Measurements from ENCODE around the gene GPATCH2L. TPM values are rescaled to one million over a fixed set of nuclear protein-coding genes. Genes with fewer than 3 reads are reported as not detected.

GPATCH2L gene
- polyA plus RNA-seq, 3 donors, result 10.6 to 28.3 (median 13.8) TPM

DNA sequence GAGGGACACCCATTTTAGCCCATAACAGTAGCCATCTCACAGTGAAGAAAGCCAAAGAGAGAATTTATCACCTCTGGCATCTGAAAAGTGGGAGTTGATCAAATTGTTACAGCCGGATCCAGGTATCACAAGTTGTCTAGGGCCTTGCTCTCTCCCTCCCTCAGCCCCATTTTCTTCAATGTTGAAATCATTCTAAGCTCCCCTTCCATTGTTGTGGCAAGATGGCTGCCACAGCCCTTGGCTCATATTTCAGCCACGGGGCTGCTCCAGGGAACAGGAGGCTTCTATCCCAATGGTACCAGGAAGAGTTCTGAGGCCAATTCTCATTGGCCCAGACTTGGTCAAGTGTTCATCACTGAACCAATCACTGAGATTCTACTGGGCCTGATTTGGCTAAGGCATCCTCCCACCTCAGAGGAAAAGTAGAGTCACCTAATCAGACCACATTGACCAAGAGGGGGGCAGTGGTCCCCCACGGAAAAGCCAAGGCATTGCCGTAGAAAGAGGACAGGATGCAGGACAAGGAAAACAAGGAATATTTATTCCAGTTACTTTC, 106.2 kb downstream of the GPATCH2L start:
- TF ChIP-seq, protein P1, sequence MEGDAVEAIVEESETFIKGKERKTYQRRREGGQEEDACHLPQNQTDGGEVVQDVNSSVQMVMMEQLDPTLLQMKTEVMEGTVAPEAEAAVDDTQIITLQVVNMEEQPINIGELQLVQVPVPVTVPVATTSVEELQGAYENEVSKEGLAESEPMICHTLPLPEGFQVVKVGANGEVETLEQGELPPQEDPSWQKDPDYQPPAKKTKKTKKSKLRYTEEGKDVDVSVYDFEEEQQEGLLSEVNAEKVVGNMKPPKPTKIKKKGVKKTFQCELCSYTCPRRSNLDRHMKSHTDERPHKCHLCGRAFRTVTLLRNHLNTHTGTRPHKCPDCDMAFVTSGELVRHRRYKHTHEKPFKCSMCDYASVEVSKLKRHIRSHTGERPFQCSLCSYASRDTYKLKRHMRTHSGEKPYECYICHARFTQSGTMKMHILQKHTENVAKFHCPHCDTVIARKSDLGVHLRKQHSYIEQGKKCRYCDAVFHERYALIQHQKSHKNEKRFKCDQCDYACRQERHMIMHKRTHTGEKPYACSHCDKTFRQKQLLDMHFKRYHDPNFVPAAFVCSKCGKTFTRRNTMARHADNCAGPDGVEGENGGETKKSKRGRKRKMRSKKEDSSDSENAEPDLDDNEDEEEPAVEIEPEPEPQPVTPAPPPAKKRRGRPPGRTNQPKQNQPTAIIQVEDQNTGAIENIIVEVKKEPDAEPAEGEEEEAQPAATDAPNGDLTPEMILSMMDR (IDR thresholded peaks at IDR 0.05), result no peak
- Mint-ChIP-seq H3K9me3 (peaks cover 0 to 4% (median 0%) of the 10 kb centered on the region in 7 donors), H3K4me1 (no peaks in the 10 kb centered on the region), H3K27me3 (ENCODE audit: low read depth in 3 of 3) (peaks cover 0 to 9% (median 7%) of the 10 kb centered on the region in 3 donors), H3K27ac (no peak overlapping the region), H3K4me3 (no peak overlapping the region), H3K36me3 (no peaks in the 10 kb centered on the region)
- DNase-seq, result no peak
- H3K27me3 ChIP-seq (ENCODE audit: control insufficient read depth in 2 of 2, insufficient read depth in 2 of 2, low read length in 2 of 2), result no peaks in the 10 kb centered on the region
- no peak overlapping the region for H3K9ac ChIP-seq (ENCODE audit: insufficient read depth, low read length, poor library complexity, severe bottlenecking)
- H2AFZ ChIP-seq (ENCODE audit: insufficient read depth, low read depth, low read length, poor library complexity, severe bottlenecking), result no peak overlapping the region
- no peak overlapping the region for H3K4me3 ChIP-seq (replicated peaks in 1 of 3; ENCODE audit: low read depth in 2 of 3, low read length in 3 of 3)
- no peaks in the 10 kb centered on the region for H3K36me3 ChIP-seq (replicated peaks in 1 of 2; ENCODE audit: control insufficient read depth in 1 of 2, insufficient read depth in 2 of 2, low read length in 2 of 2)
- H3K79me2 ChIP-seq (ENCODE audit: insufficient read depth, low read length), result no peaks in the 10 kb centered on the region
- no peak overlapping the region for H3K27ac ChIP-seq (ENCODE audit: low read depth in 1 of 2, low read length in 2 of 2)
- no peaks in the 10 kb centered on the region for H4K20me1 ChIP-seq (ENCODE audit: insufficient read depth, low read length)
- no peaks in the 10 kb centered on the region for H3K9me3 ChIP-seq (replicated peaks in 1 of 2; ENCODE audit: control insufficient read depth in 1 of 2, insufficient read depth in 1 of 2, low read length in 2 of 2)
- no peaks in the 10 kb centered on the region for H3K4me1 ChIP-seq (ENCODE audit: control insufficient read depth in 1 of 2, insufficient read depth in 2 of 2, low read length in 2 of 2)
- 84% methylated on average over 2 of the region's 4 CpGs for WGBS (ENCODE audit: insufficient coverage)
- H3K4me2 ChIP-seq (replicated peaks; ENCODE audit: extremely low read depth, low read length, poor library complexity, severe bottlenecking), result no peak overlapping the region
- intact Hi-C loops (cut with micrococcal nuclease), result no loop called here

GRCh38 chr14:76259029-76259735, 107.5 kb downstream of the GPATCH2L start:
- Mint-ChIP-seq H3K36me3 (no peaks in the 10 kb centered on the region), H3K4me3 (no peak overlapping the region), H3K27ac (no peak overlapping the region), H3K4me1 (no peaks in the 10 kb centered on the region), H3K9me3 (peaks cover 0 to 4% (median 1%) of the 10 kb centered on the region in 7 donors), H3K27me3 (ENCODE audit: low read depth in 3 of 3) (peaks cover 0 to 8% (median 4%) of the 10 kb centered on the region in 3 donors)
- 100% methylated on average over 4 of the region's 6 CpGs for WGBS (ENCODE audit: insufficient coverage)
- H3K27me3 ChIP-seq (ENCODE audit: control insufficient read depth in 2 of 2, insufficient read depth in 2 of 2, low read length in 2 of 2), result no peaks in the 10 kb centered on the region
- no peak overlapping the region for H2AFZ ChIP-seq (ENCODE audit: insufficient read depth, low read depth, low read length, poor library complexity, severe bottlenecking)
- no peak for DNase-seq
- H3K79me2 ChIP-seq (ENCODE audit: insufficient read depth, low read length), result no peaks in the 10 kb centered on the region
- TF ChIP-seq, protein P1 (IDR thresholded peaks at IDR 0.05), result no peak
- no peaks in the 10 kb centered on the region for H3K9me3 ChIP-seq (replicated peaks in 1 of 2; ENCODE audit: control insufficient read depth in 1 of 2, insufficient read depth in 1 of 2, low read length in 2 of 2)
- no peak overlapping the region for H3K9ac ChIP-seq (ENCODE audit: insufficient read depth, low read length, poor library complexity, severe bottlenecking)
- no peak overlapping the region for H3K27ac ChIP-seq (ENCODE audit: low read depth in 1 of 2, low read length in 2 of 2)
- no peak overlapping the region for H3K4me2 ChIP-seq (replicated peaks; ENCODE audit: extremely low read depth, low read length, poor library complexity, severe bottlenecking)
- no peaks in the 10 kb centered on the region for H3K4me1 ChIP-seq (ENCODE audit: control insufficient read depth in 1 of 2, insufficient read depth in 2 of 2, low read length in 2 of 2)
- H4K20me1 ChIP-seq (ENCODE audit: insufficient read depth, low read length), result no peaks in the 10 kb centered on the region
- H3K36me3 ChIP-seq (replicated peaks in 1 of 2; ENCODE audit: control insufficient read depth in 1 of 2, insufficient read depth in 2 of 2, low read length in 2 of 2), result no peaks in the 10 kb centered on the region
- intact Hi-C loops (cut with micrococcal nuclease), result no loop called here
- H3K4me3 ChIP-seq (replicated peaks in 1 of 3; ENCODE audit: low read depth in 2 of 3, low read length in 3 of 3), result no peak overlapping the region

Measured in CD14-positive monocyte (primary cell).